NCI-H446 treated with DMSO at 0.1 percent for 48 hours (cell line): Measurements from ENCODE around the gene PRMT5.
A peak's percentile ranks its signal among the peaks of the same experiment; 100 is the strongest.
"Not testable (repeated sequence)": the region's sequence is repeated elsewhere in the genome, so short reads cannot be mapped to it uniquely, and the experiment has no call there.

Experiments used
- DNase-seq: peaks from one replicate; lab custom pipeline; 2025; lab: John Stamatoyannopoulos, UW

PRMT5 gene

GRCh38 chr14:22932146-22932545 lies 3.0 kb upstream of the PRMT5 start:
- no peak for DNase-seq

GRCh38 chr14:22929961-22930364 lies 787 bp upstream of the PRMT5 start:
- no peak for DNase-seq

- no peak for DNase-seq
These were observed 706 bp downstream of the PRMT5 start for GRCh38 chr14:22928237-22929103.

- DNase-seq = no peak
These were observed 2.9 kb downstream of the PRMT5 start for GRCh38 chr14:22926316-22926715.

- no peak for DNase-seq
These were observed 3.7 kb downstream of the PRMT5 start for GRCh38 chr14:22925513-22925912.

GRCh38 chr14:22923746-22924145 lies 5.4 kb downstream of the PRMT5 start:
- no peak for DNase-seq

- DNase-seq = no peak
These were observed 6.9 kb downstream of the PRMT5 start for GRCh38 chr14:22922294-22922693.

- DNase-seq = no peak
These were observed 8.5 kb downstream of the PRMT5 start for GRCh38 chr14:22920697-22921096.

GRCh38 chr14:22919601-22919921 lies 9.6 kb downstream of the PRMT5 start:
- no peak for DNase-seq

- peak; percentile 100 for DNase-seq
These were observed 10.2 kb downstream of the PRMT5 start, which contains the start of gene RBM23 for GRCh38 chr14:22918804-22919600. TSS of gene RBM23 (minus strand) at chr14:22919149.

- no peak for DNase-seq
These were observed 13.2 kb downstream of the PRMT5 start for GRCh38 chr14:22915886-22916521.

GRCh38 chr14:22914836-22915235 lies 14.3 kb downstream of the PRMT5 start:
- DNase-seq = not testable (repeated sequence)

- DNase-seq = no peak
These were observed 18.3 kb downstream of the PRMT5 start for GRCh38 chr14:22910916-22911315.

GRCh38 chr14:22908601-22909000 lies 20.6 kb downstream of the PRMT5 start:
- no peak for DNase-seq

GRCh38 chr14:22907429-22907828 lies 21.7 kb downstream of the PRMT5 start:
- no peak for DNase-seq

GRCh38 chr14:22906073-22906472 lies 23.1 kb downstream of the PRMT5 start:
- no peak for DNase-seq

GRCh38 chr14:22905627-22906026 lies 23.5 kb downstream of the PRMT5 start:
- no peak for DNase-seq

- DNase-seq = no peak
These were observed 25.5 kb downstream of the PRMT5 start for GRCh38 chr14:22903742-22904087.

GRCh38 chr14:22901799-22902198 lies 27.4 kb downstream of the PRMT5 start:
- DNase-seq = no peak

- peak; percentile 39 for DNase-seq
These were observed 28.9 kb downstream of the PRMT5 start for GRCh38 chr14:22900081-22900799.

GRCh38 chr14:22898302-22899090 lies 30.7 kb downstream of the PRMT5 start:
- DNase-seq = no peak
